H9 (cell line): ENCODE data around the gene DOCK9. TPM values are rescaled to one million over a fixed set of nuclear protein-coding genes. Genes with fewer than 3 reads are reported as not detected.

Experiments used
- DNase-seq: peaks from one replicate; pipeline ENCODE4 v3.0.0-alpha.2; 2017
- H2AFZ ChIP-seq: one replicate; pipeline ENCODE4 v1.6.1; 2013; ENCODE audit warnings: mild to moderate bottlenecking, low read length, control low read depth, moderate library complexity
- H2AK5ac ChIP-seq: 2 replicates; pipeline ENCODE4 v1.6.1; 2013; ENCODE audit warnings: low read length, control low read depth, mixed read lengths; ENCODE audit not compliant: insufficient read length
- H2BK120ac ChIP-seq: one replicate; pipeline ENCODE4 v1.6.1; 2013; ENCODE audit warnings: low read depth, mild to moderate bottlenecking, low read length, control low read depth, inconsistent platforms; ENCODE audit not compliant: poor library complexity, severe bottlenecking
- H2BK12ac ChIP-seq: 2 replicates; pipeline ENCODE4 v1.6.1; 2013; ENCODE audit warnings: low read length, control low read depth, mixed read lengths, low read depth; ENCODE audit not compliant: insufficient read length
- H2BK15ac ChIP-seq: 2 replicates; pipeline ENCODE4 v1.6.1; 2013; ENCODE audit warnings: low read depth, low read length, control low read depth
- H2BK20ac ChIP-seq: one replicate; pipeline ENCODE4 v1.6.1; 2013; ENCODE audit warnings: low read depth, mild to moderate bottlenecking, low read length, control low read depth, inconsistent platforms; ENCODE audit not compliant: poor library complexity, severe bottlenecking
- H2BK5ac ChIP-seq: 2 replicates; pipeline ENCODE4 v1.6.1; 2013; ENCODE audit warnings: low read length, control low read depth, mixed read lengths; ENCODE audit not compliant: insufficient read length
- H3K14ac ChIP-seq: 2 replicates; pipeline ENCODE4 v1.6.1; 2013; ENCODE audit warnings: low read length, control low read depth; ENCODE audit not compliant: insufficient read depth
- H3K18ac ChIP-seq: 2 replicates; pipeline ENCODE4 v1.6.1; 2013; ENCODE audit warnings: low read depth, mild to moderate bottlenecking, mixed read lengths, low read length, control low read depth; ENCODE audit not compliant: insufficient read length
- H3K23ac ChIP-seq: 2 replicates; pipeline ENCODE4 v1.6.1; 2013; ENCODE audit warnings: low read length, control low read depth, mixed read lengths, low read depth; ENCODE audit not compliant: insufficient read length
- H3K23me2 ChIP-seq: 2 replicates; pipeline ENCODE4 v1.6.1; 2013; ENCODE audit warnings: low read depth, mild to moderate bottlenecking, mixed read lengths, low read length, control low read depth; ENCODE audit not compliant: insufficient read length, poor library complexity, severe bottlenecking
- H3K27ac ChIP-seq: 2 replicates; pipeline ENCODE4 v1.5.1; 2013; ENCODE audit warnings: low read length, control low read depth, mixed read lengths, low read depth; ENCODE audit not compliant: insufficient read length
- H3K27me3 ChIP-seq: 2 replicates; pipeline ENCODE4 v1.6.1; 2013; ENCODE audit warnings: low read length, control low read depth, inconsistent platforms; ENCODE audit not compliant: insufficient read depth
- H3K4ac ChIP-seq: 2 replicates; pipeline ENCODE4 v1.6.1; 2013; ENCODE audit warnings: low read depth, mild to moderate bottlenecking, control low read depth, inconsistent platforms, low read length, moderate library complexity
- H3K4me1 ChIP-seq: 2 replicates; pipeline ENCODE4 v1.6.1; 2013; ENCODE audit warnings: low read length, control low read depth, inconsistent platforms; ENCODE audit not compliant: insufficient read depth
- H3K4me2 ChIP-seq: 2 replicates; pipeline ENCODE4 v1.6.1; 2013; ENCODE audit warnings: low read length, control low read depth, mixed read lengths; ENCODE audit not compliant: insufficient read length, insufficient read depth
- H3K56ac ChIP-seq: 2 replicates; pipeline ENCODE4 v1.6.1; 2013; ENCODE audit warnings: low read depth, mild to moderate bottlenecking, mixed read lengths, low read length, control low read depth; ENCODE audit not compliant: insufficient read length
- H3K79me1 ChIP-seq: 2 replicates; pipeline ENCODE4 v1.6.1; 2013; ENCODE audit warnings: low read depth, mild to moderate bottlenecking, moderate library complexity, low read length, control low read depth, inconsistent platforms; ENCODE audit not compliant: insufficient read depth, poor library complexity, severe bottlenecking
- H3K79me2 ChIP-seq: 2 replicates; pipeline ENCODE4 v1.6.1; 2013; ENCODE audit warnings: low read length, control low read depth, inconsistent platforms; ENCODE audit not compliant: insufficient read depth
- H3K9ac ChIP-seq: 2 replicates; pipeline ENCODE4 v1.6.1; 2013; ENCODE audit warnings: low read length, control low read depth, mixed read lengths; ENCODE audit not compliant: insufficient read length; ENCODE audit errors: extremely low read depth
- H3K9me3 ChIP-seq: one replicate; pipeline ENCODE4 v1.6.1; 2013; ENCODE audit warnings: low read depth, low read length, inconsistent platforms; ENCODE audit not compliant: control insufficient read depth
- H3T11ph ChIP-seq: one replicate; pipeline ENCODE4 v1.6.1; 2013; ENCODE audit warnings: mild to moderate bottlenecking, low read length, control low read depth, inconsistent platforms
- H4K20me1 ChIP-seq: one replicate; pipeline ENCODE4 v1.6.1; 2013; ENCODE audit not compliant: control insufficient read depth, insufficient read length, insufficient read depth
- H4K5ac ChIP-seq: 2 replicates; pipeline ENCODE4 v1.6.1; 2013; ENCODE audit warnings: low read depth, mild to moderate bottlenecking, mixed read lengths, low read length, control low read depth; ENCODE audit not compliant: insufficient read length
- H4K8ac ChIP-seq: replicated peaks from 2 replicates; pipeline ENCODE4 v1.6.1; 2013; ENCODE audit warnings: low read length, control low read depth, mixed read lengths, low read depth; ENCODE audit not compliant: insufficient read length
- H4K91ac ChIP-seq: 2 replicates; pipeline ENCODE4 v1.6.1; 2013; ENCODE audit warnings: low read depth, mild to moderate bottlenecking, moderate library complexity, mixed read lengths, low read length, control low read depth; ENCODE audit not compliant: insufficient read length
- H3K27ac Mint-ChIP-seq, 3 experiments: 2 replicates in 2 of 3; 3 replicates in 1 of 3; pipeline ENCODE4 v1.8.0; 2020 to 2021; ENCODE audit warnings: mixed read lengths in 3 of 3, mild to moderate bottlenecking in 1 of 3, moderate library complexity in 1 of 3
- H3K27me3 Mint-ChIP-seq: 2 replicates; pipeline ENCODE4 v1.8.0; 2021; ENCODE audit warnings: low read depth, mild to moderate bottlenecking, moderate library complexity, mixed read lengths
- H3K36me3 Mint-ChIP-seq, 3 experiments: 2 replicates in 2 of 3; 3 replicates in 1 of 3; pipeline ENCODE4 v1.8.0; 2020 to 2021; ENCODE audit warnings: low read depth in 3 of 3, mixed read lengths in 3 of 3; ENCODE audit not compliant: insufficient read depth in 1 of 3
- H3K4me1 Mint-ChIP-seq, 2 experiments: 2 replicates each; pipeline ENCODE4 v1.8.0; 2020; ENCODE audit warnings: mixed read lengths in 2 of 2
- H3K4me3 Mint-ChIP-seq, 2 experiments: 2 replicates in 1 of 2; 3 replicates in 1 of 2; pipeline ENCODE4 v1.8.0; 2020 to 2021; ENCODE audit warnings: mild to moderate bottlenecking in 2 of 2, mixed read lengths in 2 of 2, moderate library complexity in 1 of 2
- H3K9me3 Mint-ChIP-seq, 2 experiments: 2 replicates in 1 of 2; 3 replicates in 1 of 2; pipeline ENCODE4 v1.8.0; 2020; ENCODE audit warnings: mild to moderate bottlenecking in 2 of 2, mixed read lengths in 2 of 2, moderate library complexity in 1 of 2
- CTCF ChIP-seq: fragments of 200-600 bp; sonication (generic); conservative IDR thresholded peaks from 3 replicates; pipeline ENCODE4 v1.8.0; 2021; ENCODE audit warnings: antibody characterized with exemption, mild to moderate bottlenecking
- WGBS: extraction: QIAGEN DNeasy Blood & Tissue Kit; methylation state at CpG from one replicate; pipeline ENCODE4 v1.1.7; 2013; ENCODE audit warnings: missing lambda C conversion rate, low lambda C conversion rate, mixed read lengths; ENCODE audit not compliant: insufficient read length; ENCODE audit errors: extremely low coverage; 5-methylcytosine and 5-hydroxymethylcytosine counted together
- total RNA-seq: library from RNA; stranded (reverse); gene quantifications from 2 replicates; pipeline ENCODE4 v1.2.1, GENCODE V29; 2021

DOCK9 gene
- total RNA-seq, 1 experiment from 2014 or later, result 23.0 TPM

DNA sequence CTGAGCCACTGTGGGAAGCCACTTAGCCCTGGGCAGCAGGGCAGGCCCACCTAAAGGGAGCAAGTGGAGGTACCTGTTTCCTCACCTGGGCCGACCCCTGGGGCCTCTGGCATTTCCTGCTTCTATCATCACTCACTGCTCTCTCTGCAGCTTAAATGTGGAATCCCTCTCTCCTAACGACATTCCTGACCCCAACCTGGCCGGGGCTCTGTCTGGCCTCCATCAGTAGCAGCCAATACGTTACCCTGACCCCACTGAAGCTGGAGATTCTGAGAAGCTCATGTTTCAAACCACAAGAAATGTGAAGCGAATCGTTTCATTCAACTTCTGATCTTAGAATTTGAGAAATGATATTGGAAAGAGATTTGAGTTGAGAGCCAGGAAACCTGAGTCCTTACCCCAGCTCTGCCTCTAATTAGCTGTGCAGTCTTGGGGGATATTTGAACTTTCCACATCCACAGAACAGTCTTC, 39.9 kb downstream of the DOCK9 start:
- H3K79me2 ChIP-seq, result no peaks in the 10 kb centered on the region
- H3K18ac ChIP-seq, result no peak overlapping the region
- H4K91ac ChIP-seq, result no peak overlapping the region
- H3K4ac ChIP-seq, result no peak overlapping the region
- H2BK5ac ChIP-seq, result no peak overlapping the region
- H3K4me3 Mint-ChIP-seq, result peak overlapping the region in 1 of 2 experiments; percentile 16; a peak in 2 of 5 replicates
- peak overlapping the region; percentile 75 to 97 (median 97) for H3K27ac Mint-ChIP-seq
- no peaks in the 10 kb centered on the region for H3K27me3 ChIP-seq
- peaks cover 3% of the 10 kb centered on the region; the same call in 1 of the 2 replicates for H3K4me1 ChIP-seq
- no peak overlapping the region for H2AK5ac ChIP-seq
- no peak overlapping the region for H3K56ac ChIP-seq
- WGBS, result no CpG with 5 or more reads among the region's 6 CpGs
- H4K5ac ChIP-seq, result no peak overlapping the region
- H3K9ac ChIP-seq, result no peak overlapping the region
- no peak overlapping the region for H2BK15ac ChIP-seq
- peaks cover 7% of the 10 kb centered on the region for H3K9me3 ChIP-seq
- no peak overlapping the region for H2BK20ac ChIP-seq
- H2BK120ac ChIP-seq, result no peak overlapping the region
- H4K8ac ChIP-seq, result no peak overlapping the region
- H3K27me3 Mint-ChIP-seq, result no peaks in the 10 kb centered on the region
- H3K23ac ChIP-seq, result no peak overlapping the region
- H4K20me1 ChIP-seq, result no peaks in the 10 kb centered on the region
- peak; percentile 91 for DNase-seq
- H3K36me3 Mint-ChIP-seq, result peaks cover 9 to 15% (median 9%) of the 10 kb centered on the region in 3 experiments
- peak overlapping the region; percentile 80 for H3K27ac ChIP-seq
- H3K14ac ChIP-seq, result no peak overlapping the region
- TF ChIP-seq CTCF, result no peak
- H3K23me2 ChIP-seq, result no peaks in the 10 kb centered on the region
- no peak overlapping the region for H2BK12ac ChIP-seq
- H3T11ph ChIP-seq, result no peak overlapping the region
- no peaks in the 10 kb centered on the region for H3K79me1 ChIP-seq
- no peak overlapping the region for H2AFZ ChIP-seq
- H3K4me2 ChIP-seq, result no peak overlapping the region
- H3K4me1 Mint-ChIP-seq, result peaks cover 30 to 31% of the 10 kb centered on the region in 2 experiments
- H3K9me3 Mint-ChIP-seq, result peaks cover 6 to 14% of the 10 kb centered on the region in 2 experiments; a peak in 4 of 5 replicates
